Panc1 (cell line): Measurements from ENCODE around the gene MMP21. TPM values are rescaled to one million over a fixed set of nuclear protein-coding genes. Genes with fewer than 3 reads are reported as not detected.

ENCODE experiments used
- ATAC-seq: fragments of 200-7000 bp; cut with Tn5 transposase; 2 replicates; pipeline ENCODE4 v1.9.1; 2020; ENCODE audit warnings: mild to moderate bottlenecking, moderate library complexity
- BruUV-seq: library from RNA; stranded (reverse); fragments of 400-500 nt; replicated peaks from 2 replicates; lab custom pipeline; 2021; lab: Mats Ljungman, UMichigan
- CTCF ChIA-PET: fragments of 300-600 bp; sonication (Branson Sonifier 250); formaldehyde crosslinking; loops from one replicate; lab custom pipeline; 2022; ENCODE audit warnings: antibody characterized with exemption; lab: Charles Lee
- POLR2A ChIA-PET: fragments of 300-600 bp; sonication (Branson Sonifier 250); formaldehyde crosslinking; loops from one replicate; lab custom pipeline; 2022; ENCODE audit warnings: antibody characterized with exemption; lab: Charles Lee
- DNase-seq: peaks from one replicate; pipeline ENCODE4 v3.0.0-alpha.2; 2010; ENCODE audit warnings: low read depth, low spot score
- H3K27ac ChIP-seq: 2 replicates; pipeline ENCODE4 v1.5.1; 2011; ENCODE audit warnings: mild to moderate bottlenecking, low read length, inconsistent platforms
- H3K27me3 ChIP-seq: fragments of 200-500 bp; sonication (Bioruptor generic); 2 replicates; pipeline ENCODE4 v1.6.0; 2014; ENCODE audit warnings: low read length, inconsistent platforms; ENCODE audit not compliant: control insufficient read depth, insufficient read depth
- H3K36me3 ChIP-seq: fragments of 200-500 bp; sonication (Bioruptor generic); 2 replicates; pipeline ENCODE4 v1.5.1; 2014; ENCODE audit warnings: inconsistent platforms, mild to moderate bottlenecking, low read length, moderate library complexity; ENCODE audit not compliant: control insufficient read depth, insufficient read depth
- H3K4me1 ChIP-seq: 2 replicates; pipeline ENCODE4 v1.5.1; 2011; ENCODE audit warnings: inconsistent platforms, mild to moderate bottlenecking, low read length, moderate library complexity; ENCODE audit not compliant: control insufficient read depth, insufficient read depth
- H3K4me3 ChIP-seq, 2 experiments: 2 replicates each; pipeline ENCODE4 v1.5.1; 2011 to 2012; ENCODE audit warnings: low read depth in 2 of 2, low read length in 2 of 2, mild to moderate bottlenecking in 2 of 2, inconsistent platforms in 1 of 2, moderate library complexity in 1 of 2
- H3K9me3 ChIP-seq: fragments of 200-500 bp; sonication (Bioruptor generic); 2 replicates; pipeline ENCODE4 v1.5.1; 2014; ENCODE audit warnings: low read depth, mild to moderate bottlenecking, inconsistent platforms, low read length, moderate library complexity; ENCODE audit not compliant: control insufficient read depth, insufficient read depth
- CTCF ChIP-seq: fragments of 450-650 bp; IDR thresholded peaks from 2 replicates; pipeline ENCODE4 v1.5.1; 2017; ENCODE audit warnings: mild to moderate bottlenecking
- POLR2AphosphoS5 ChIP-seq: IDR thresholded peaks from 2 replicates; pipeline ENCODE4 v1.6.1; 2012; ENCODE audit warnings: mild to moderate bottlenecking, low read depth, low read length, moderate library complexity
- REST ChIP-seq, 2 experiments: IDR thresholded peaks; 2 replicates each; pipeline ENCODE4 v1.6.1; 2011 to 2012; ENCODE audit warnings: low read depth in 2 of 2, control low read depth in 1 of 2, low read length in 1 of 2, mild to moderate bottlenecking in 1 of 2, moderate library complexity in 1 of 2; ENCODE audit not compliant: insufficient read depth in 1 of 2
- SIN3A ChIP-seq: IDR thresholded peaks from 2 replicates; pipeline ENCODE4 v1.6.1; 2012; ENCODE audit warnings: low read depth, mild to moderate bottlenecking, low read length, moderate library complexity, borderline replicate concordance; ENCODE audit not compliant: insufficient read depth
- TCF7L2 ChIP-seq: IDR thresholded peaks from 2 replicates; pipeline ENCODE4 v1.6.1; 2011; ENCODE audit warnings: mild to moderate bottlenecking, low read depth, low read length, inconsistent platforms
- in situ Hi-C: cut with HindIII; loops from 2 replicates; pipeline ENCODE4 v1.10.0; 2016; ENCODE audit warnings: low sequenced_read_pairs, low pct_unique_long_range_greater_than_20kb
- intact Hi-C: fragments of 100-400 bp; cut with micrococcal nuclease; formaldehyde crosslinking; loops from one replicate; pipeline ENCODE4 v1.10.0; 2022; ENCODE audit not compliant: unreplicated experiment
- total RNA-seq: library from RNA; stranded (reverse); gene quantifications from one replicate; pipeline ENCODE4 v1.2.1, GENCODE V29; 2021; ENCODE audit not compliant: unreplicated experiment

Gene MMP21
- total RNA-seq, 1 experiment from 2014 or later: not detected

- DNase-seq: no peak
Measured at GRCh38 chr10:125782616-125783015, 7.0 kb upstream of the MMP21 start.

DNA sequence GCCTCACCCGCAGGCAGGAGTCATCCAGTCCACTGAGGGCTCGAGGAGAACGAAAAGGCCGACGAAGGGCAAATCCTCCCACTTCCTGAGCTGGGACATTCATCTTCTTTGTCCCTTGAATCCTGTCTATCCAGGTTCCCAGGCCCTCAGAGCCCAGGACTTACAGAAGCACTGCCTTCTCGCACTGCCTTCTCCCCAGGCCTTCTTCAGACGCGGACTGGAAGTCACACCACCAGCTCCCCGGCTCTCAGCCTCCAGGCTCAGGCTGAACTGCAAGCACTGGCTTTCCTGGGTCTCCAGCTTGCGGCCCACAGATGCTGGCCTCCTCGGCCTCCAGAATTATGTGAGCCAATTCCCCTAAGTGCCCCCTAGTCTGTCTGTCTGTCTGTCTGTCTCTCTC lies 6.4 kb upstream of the MMP21 start:
- CTCF ChIA-PET: no interaction called here
- DNase-seq (no peak), ATAC-seq (no peak)
- no peak overlapping the region for H3K4me3 ChIP-seq
- no peaks in the 10 kb centered on the region for H3K27me3 ChIP-seq
- H3K27ac ChIP-seq: no peak overlapping the region
- BruUV-seq: no TSS peak
- H3K9me3 ChIP-seq: no peaks in the 10 kb centered on the region
- H3K36me3 ChIP-seq: no peaks in the 10 kb centered on the region
- no peaks in the 10 kb centered on the region for H3K4me1 ChIP-seq
- intact Hi-C loops: no loop called here
- TF ChIP-seq POLR2AphosphoS5: no peak
- TF ChIP-seq REST (IDR thresholded peaks at IDR 0.05; ENCODE audit: insufficient read depth in 1 of 2, low read depth in 2 of 2, low read length in 1 of 2): no peak
- TF ChIP-seq TCF7L2: no peak
- no peak for TF ChIP-seq CTCF
- no peak for TF ChIP-seq SIN3A
- POLR2A ChIA-PET: no interaction called here
- in situ Hi-C loops: no loop called here

More at GRCh38 chr10:125782616-125783015, 7.0 kb upstream of the MMP21 start:
- TF ChIP-seq TCF7L2 (no peak), SIN3A (no peak), POLR2AphosphoS5 (no peak), REST (IDR thresholded peaks at IDR 0.05; ENCODE audit: insufficient read depth in 1 of 2, low read depth in 2 of 2, low read length in 1 of 2) (no peak), CTCF (no peak)
- no peaks in the 10 kb centered on the region for H3K27me3 ChIP-seq
- no peaks in the 10 kb centered on the region for H3K36me3 ChIP-seq
- no peaks in the 10 kb centered on the region for H3K4me1 ChIP-seq
- no peak overlapping the region for H3K27ac ChIP-seq
- H3K4me3 ChIP-seq: no peak overlapping the region
- BruUV-seq: no TSS peak
- no peak for ATAC-seq
- intact Hi-C loops (no loop called here), in situ Hi-C loops (no loop called here)
- H3K9me3 ChIP-seq: no peaks in the 10 kb centered on the region
- ChIA-PET CTCF (no interaction called here), POLR2A (no interaction called here)
